ENCODE measurements around the gene COL5A1. TPM values are rescaled to one million over a fixed set of nuclear protein-coding genes. Genes with fewer than 3 reads are reported as not detected.

COL5A1 gene
- total and polyA plus RNA-seq, 2 donors (not counting 1 experiment from before 2014, with no cell fraction given): 72.8 to 109 TPM

DNA sequence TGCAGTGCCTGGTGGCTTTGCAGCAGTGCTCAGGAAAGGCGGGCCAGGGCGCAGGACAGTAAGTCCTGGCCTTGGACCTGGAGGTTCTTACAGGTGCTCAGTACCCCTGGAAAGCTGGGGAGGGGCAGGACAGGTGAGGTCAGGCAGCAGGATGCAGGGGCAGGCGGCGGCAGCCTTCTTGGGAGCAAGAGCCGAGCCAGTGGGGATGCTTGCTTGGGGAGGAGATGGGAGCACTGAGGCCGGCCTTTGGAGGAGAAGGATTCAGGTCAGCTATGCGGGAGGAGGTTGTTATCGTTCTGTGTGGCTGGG is 98.0 kb downstream of the COL5A1 start:
- Histone ChIP-seq H3K4me1 (ENCODE audit: control insufficient read depth, extremely low read depth, insufficient read depth, low read length) (peaks cover 6% of the 10 kb centered on the region), H3K9me3 (ENCODE audit: control insufficient read depth, insufficient read depth, low read depth, low read length) (no peaks in the 10 kb centered on the region), H3K9ac (ENCODE audit: insufficient read depth, low read length) (no peak overlapping the region), H3K27ac (ENCODE audit: insufficient read depth, low read length) (no peak overlapping the region), H3K27me3 (ENCODE audit: control insufficient read depth, insufficient read depth, low read length) (no peaks in the 10 kb centered on the region), H3K4me3 (replicated peaks in 1 of 4; ENCODE audit: control extremely low read depth in 1 of 4, insufficient read depth in 1 of 4, low read depth in 3 of 4, low read length in 4 of 4) (no peak overlapping the region), H3K79me2 (ENCODE audit: control insufficient read depth, insufficient read depth, low read length) (no peaks in the 10 kb centered on the region), H3K4me2 (ENCODE audit: extremely low read depth, insufficient read depth, low read length) (no peak overlapping the region), H2AFZ (ENCODE audit: low read length) (no peak overlapping the region), H4K20me1 (ENCODE audit: control insufficient read depth, extremely low read depth, insufficient read depth, low read length) (peaks cover 2% of the 10 kb centered on the region), H3K36me3 (ENCODE audit: control insufficient read depth, insufficient read depth, low read length) (peaks cover 40% of the 10 kb centered on the region)
- DNase-seq (ENCODE audit: low read depth in 2 of 2): no peak
- no peak for TF ChIP-seq EZH2 (IDR thresholded peaks at IDR 0.05; ENCODE audit: low read length, missing control alignments)
- TF ChIP-seq, protein P1, sequence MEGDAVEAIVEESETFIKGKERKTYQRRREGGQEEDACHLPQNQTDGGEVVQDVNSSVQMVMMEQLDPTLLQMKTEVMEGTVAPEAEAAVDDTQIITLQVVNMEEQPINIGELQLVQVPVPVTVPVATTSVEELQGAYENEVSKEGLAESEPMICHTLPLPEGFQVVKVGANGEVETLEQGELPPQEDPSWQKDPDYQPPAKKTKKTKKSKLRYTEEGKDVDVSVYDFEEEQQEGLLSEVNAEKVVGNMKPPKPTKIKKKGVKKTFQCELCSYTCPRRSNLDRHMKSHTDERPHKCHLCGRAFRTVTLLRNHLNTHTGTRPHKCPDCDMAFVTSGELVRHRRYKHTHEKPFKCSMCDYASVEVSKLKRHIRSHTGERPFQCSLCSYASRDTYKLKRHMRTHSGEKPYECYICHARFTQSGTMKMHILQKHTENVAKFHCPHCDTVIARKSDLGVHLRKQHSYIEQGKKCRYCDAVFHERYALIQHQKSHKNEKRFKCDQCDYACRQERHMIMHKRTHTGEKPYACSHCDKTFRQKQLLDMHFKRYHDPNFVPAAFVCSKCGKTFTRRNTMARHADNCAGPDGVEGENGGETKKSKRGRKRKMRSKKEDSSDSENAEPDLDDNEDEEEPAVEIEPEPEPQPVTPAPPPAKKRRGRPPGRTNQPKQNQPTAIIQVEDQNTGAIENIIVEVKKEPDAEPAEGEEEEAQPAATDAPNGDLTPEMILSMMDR (conservative IDR thresholded peaks at IDR 0.05 in 1 of 2, IDR thresholded peaks at IDR 0.05 in 1 of 2; ENCODE audit: low read depth in 1 of 2, low read length in 2 of 2): no peak

DNA sequence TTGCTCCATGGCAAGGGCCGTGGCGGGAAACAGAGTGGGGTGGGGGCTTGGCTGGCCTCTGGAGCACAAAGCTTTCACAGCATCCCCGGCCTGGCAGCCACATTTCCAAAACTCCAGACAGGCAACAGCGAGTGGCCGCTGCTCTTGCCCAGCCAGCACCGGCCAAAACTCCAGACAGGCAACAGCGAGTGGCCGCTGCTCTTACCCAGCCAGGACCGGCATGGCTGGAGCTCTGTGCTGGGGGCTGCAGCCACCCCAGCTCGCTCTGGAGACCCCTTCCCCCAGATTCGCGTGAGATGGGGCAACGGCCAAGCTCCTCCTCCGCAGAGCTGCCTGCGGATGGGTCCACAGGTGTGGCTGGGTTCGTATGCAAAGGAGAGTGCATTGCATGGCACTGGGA is 98.5 kb downstream of the COL5A1 start:
- H4K20me1 ChIP-seq (ENCODE audit: control insufficient read depth, extremely low read depth, insufficient read depth, low read length): peaks cover 2% of the 10 kb centered on the region
- no peak for DNase-seq (ENCODE audit: low read depth in 2 of 2)
- peaks cover 42% of the 10 kb centered on the region for H3K36me3 ChIP-seq (ENCODE audit: control insufficient read depth, insufficient read depth, low read length)
- no peak overlapping the region for H3K9ac ChIP-seq (ENCODE audit: insufficient read depth, low read length)
- no peak for TF ChIP-seq EZH2 (IDR thresholded peaks at IDR 0.05; ENCODE audit: low read length, missing control alignments)
- TF ChIP-seq, protein P1 (conservative IDR thresholded peaks at IDR 0.05 in 1 of 2, IDR thresholded peaks at IDR 0.05 in 1 of 2; ENCODE audit: low read depth in 1 of 2, low read length in 2 of 2): no peak
- H3K9me3 ChIP-seq (ENCODE audit: control insufficient read depth, insufficient read depth, low read depth, low read length): no peaks in the 10 kb centered on the region
- H3K4me1 ChIP-seq (ENCODE audit: control insufficient read depth, extremely low read depth, insufficient read depth, low read length): peaks cover 5% of the 10 kb centered on the region
- no peak overlapping the region for H2AFZ ChIP-seq (ENCODE audit: low read length)
- no peak overlapping the region for H3K27ac ChIP-seq (ENCODE audit: insufficient read depth, low read length)
- H3K27me3 ChIP-seq (ENCODE audit: control insufficient read depth, insufficient read depth, low read length): no peaks in the 10 kb centered on the region
- H3K79me2 ChIP-seq (ENCODE audit: control insufficient read depth, insufficient read depth, low read length): no peaks in the 10 kb centered on the region
- no peak overlapping the region for H3K4me3 ChIP-seq (replicated peaks in 1 of 4; ENCODE audit: control extremely low read depth in 1 of 4, insufficient read depth in 1 of 4, low read depth in 3 of 4, low read length in 4 of 4)
- no peak overlapping the region for H3K4me2 ChIP-seq (ENCODE audit: extremely low read depth, insufficient read depth, low read length)

DNA sequence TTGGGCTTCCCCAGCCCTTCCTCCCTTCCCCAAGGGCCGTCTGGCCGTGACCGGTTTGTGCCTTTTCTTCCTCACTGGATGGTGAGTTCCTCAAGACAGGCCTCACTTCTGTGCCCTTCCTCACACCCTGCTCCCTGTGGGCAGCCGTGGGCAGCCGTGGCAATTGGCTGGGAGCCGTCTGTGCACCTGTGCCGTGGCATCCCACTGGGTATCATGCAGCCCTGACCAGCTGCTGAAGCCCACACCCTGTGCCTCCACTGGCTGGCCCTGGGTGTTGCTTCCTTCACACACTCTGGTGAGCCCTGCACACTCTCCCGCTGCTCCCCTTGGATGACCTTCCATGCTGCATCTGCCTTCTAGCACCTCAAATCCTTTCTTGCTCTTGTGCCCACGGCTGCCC is 100.2 kb downstream of the COL5A1 start:
- H2AFZ ChIP-seq (ENCODE audit: low read length): no peak overlapping the region
- no peak overlapping the region for H3K4me2 ChIP-seq (ENCODE audit: extremely low read depth, insufficient read depth, low read length)
- H3K9ac ChIP-seq (ENCODE audit: insufficient read depth, low read length): no peak overlapping the region
- no peak overlapping the region for H3K27ac ChIP-seq (ENCODE audit: insufficient read depth, low read length)
- H4K20me1 ChIP-seq (ENCODE audit: control insufficient read depth, extremely low read depth, insufficient read depth, low read length): peaks cover 2% of the 10 kb centered on the region
- no peaks in the 10 kb centered on the region for H3K27me3 ChIP-seq (ENCODE audit: control insufficient read depth, insufficient read depth, low read length)
- no peaks in the 10 kb centered on the region for H3K9me3 ChIP-seq (ENCODE audit: control insufficient read depth, insufficient read depth, low read depth, low read length)
- peaks cover 43% of the 10 kb centered on the region for H3K36me3 ChIP-seq (ENCODE audit: control insufficient read depth, insufficient read depth, low read length)
- no peaks in the 10 kb centered on the region for H3K79me2 ChIP-seq (ENCODE audit: control insufficient read depth, insufficient read depth, low read length)
- no peak for DNase-seq (ENCODE audit: low read depth in 2 of 2)
- no peak overlapping the region for H3K4me3 ChIP-seq (replicated peaks in 1 of 4; ENCODE audit: control extremely low read depth in 1 of 4, insufficient read depth in 1 of 4, low read depth in 3 of 4, low read length in 4 of 4)
- H3K4me1 ChIP-seq (ENCODE audit: control insufficient read depth, extremely low read depth, insufficient read depth, low read length): no peaks in the 10 kb centered on the region
- TF ChIP-seq, protein P1 (conservative IDR thresholded peaks at IDR 0.05 in 1 of 2, IDR thresholded peaks at IDR 0.05 in 1 of 2; ENCODE audit: low read depth in 1 of 2, low read length in 2 of 2): no peak
- TF ChIP-seq EZH2 (IDR thresholded peaks at IDR 0.05; ENCODE audit: low read length, missing control alignments): no peak

All from fibroblast of lung (primary cell).